Stimulated activated CD8-positive, alpha-beta memory T cell treated with anti-CD3 and anti-CD28 coated beads, Interleukin-7, amount 100 ng/mL, for 48 hours (primary cell): ENCODE measurements around the gene UBL7.

Experiments
- DNase-seq, 2 donors: peaks; one replicate each; pipeline ENCODE4 v3.0.0-alpha.2; 2020; ENCODE audit warnings: low read depth in 1 of 2; ENCODE audit errors: extremely low read depth in 1 of 2

The UBL7 gene

GRCh38 chr15:74409225-74409624 is 51.7 kb downstream of the UBL7 start:
- no peak for DNase-seq

- DNase-seq, result no peak
Measured at GRCh38 chr15:74408815-74409214, 52.1 kb downstream of the UBL7 start.

GRCh38 chr15:74408385-74408784 is 52.6 kb downstream of the UBL7 start:
- no peak for DNase-seq

- no peak for DNase-seq
Measured at GRCh38 chr15:74406992-74407705, 53.8 kb downstream of the UBL7 start.

GRCh38 chr15:74406517-74406916 is 54.4 kb downstream of the UBL7 start:
- DNase-seq, result no peak

GRCh38 chr15:74405823-74406222 is 55.1 kb downstream of the UBL7 start:
- DNase-seq, result no peak

- DNase-seq, result no peak
Measured at GRCh38 chr15:74403991-74404563, 56.9 kb downstream of the UBL7 start.

- no peak for DNase-seq
Measured at GRCh38 chr15:74403588-74403919, 57.4 kb downstream of the UBL7 start.

GRCh38 chr15:74402873-74403587 is 57.9 kb downstream of the UBL7 start:
- DNase-seq, result peak; percentile 79 to 92

GRCh38 chr15:74402337-74402841 is 58.6 kb downstream of the UBL7 start:
- DNase-seq, result no peak

GRCh38 chr15:74400915-74401757 is 59.8 kb downstream of the UBL7 start:
- DNase-seq, result peak in 1 of 2 donors; percentile 66

- no peak for DNase-seq
Measured at GRCh38 chr15:74400313-74400860, 60.6 kb downstream of the UBL7 start.

- peak in 1 of 2 donors; percentile 74 for DNase-seq
Measured at GRCh38 chr15:74399511-74400312, 61.2 kb downstream of the UBL7 start.

GRCh38 chr15:74399100-74399499 is 61.9 kb downstream of the UBL7 start:
- DNase-seq, result no peak

GRCh38 chr15:74398183-74398582 is 62.8 kb downstream of the UBL7 start:
- no peak for DNase-seq

- DNase-seq, result no peak
Measured at GRCh38 chr15:74397239-74398068, 63.5 kb downstream of the UBL7 start.

GRCh38 chr15:74396445-74397238 is 64.3 kb downstream of the UBL7 start:
- peak in 1 of 2 donors; percentile 77 for DNase-seq

- DNase-seq, result no peak
Measured at GRCh38 chr15:74396146-74396438, 64.9 kb downstream of the UBL7 start.
